ENCODE data around the gene TRPM8.

GRCh38 chr2:233994151-233994550 is 77.0 kb downstream of the TRPM8 start:
- TF ChIP-seq CTCF (IDR thresholded peaks at IDR 0.05; ENCODE audit: poor library complexity) (no peak), EZH2phosphoT487 (IDR thresholded peaks at IDR 0.05; ENCODE audit: low read depth, severe bottlenecking, unreplicated experiment) (no peak)
